Fibroblast of mammary gland (primary cell): ENCODE results near the gene SH3BP4.

Experiments
- DNase-seq: peaks from one replicate; pipeline ENCODE4 v3.0.0-alpha.2; 2010; ENCODE audit warnings: low read depth
- H3K4me3 ChIP-seq: 2 replicates; pipeline ENCODE4 v1.5.1; 2011; ENCODE audit warnings: low read depth, mild to moderate bottlenecking, low read length, moderate library complexity; ENCODE audit not compliant: control insufficient read depth
- TF ChIP-seq, protein P1 (sequence below): conservative IDR thresholded peaks from 2 replicates; pipeline ENCODE4 v1.5.1; 2011; ENCODE audit warnings: low read depth, low read length, inconsistent platforms; ENCODE audit not compliant: control insufficient read depth, insufficient read depth

The SH3BP4 gene

DNA sequence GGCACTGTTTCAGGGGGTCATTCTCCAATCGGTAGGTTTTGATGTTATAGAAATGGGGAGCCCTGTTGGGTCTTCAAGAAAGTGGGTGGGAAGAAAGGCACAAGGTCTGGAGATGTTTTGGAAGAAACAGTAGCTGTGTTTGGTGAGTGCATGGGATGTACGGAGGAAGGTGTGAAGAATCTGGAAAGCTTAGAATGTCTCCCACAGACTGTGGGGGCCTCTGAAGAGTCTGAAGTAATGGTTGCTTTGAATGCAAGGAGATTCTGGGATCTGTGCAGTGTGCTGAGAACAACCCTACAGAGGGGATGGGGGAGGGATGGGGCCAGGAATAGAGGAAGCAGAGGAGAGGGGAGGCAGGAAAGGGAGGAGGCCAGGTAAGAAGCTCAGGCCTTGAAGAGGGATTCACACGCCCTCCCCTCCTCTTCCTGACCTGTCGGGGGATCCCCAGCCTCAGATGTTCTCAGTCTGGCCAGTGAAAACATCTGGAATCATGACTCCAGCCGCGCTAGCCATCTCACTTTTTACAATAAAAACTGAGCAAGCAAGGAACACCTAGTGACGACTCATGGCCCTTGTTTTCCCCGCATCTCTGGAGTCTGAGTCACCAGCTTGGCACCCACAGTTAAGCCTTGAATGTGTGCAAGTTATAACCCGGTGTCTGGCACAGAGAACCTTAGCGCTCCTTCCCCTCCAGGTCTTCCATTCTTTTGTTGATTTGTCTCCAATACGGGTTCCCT lies 74.2 kb downstream of the SH3BP4 start:
- DNase-seq: peak; percentile 94
- no peak overlapping the region for H3K4me3 ChIP-seq
- TF ChIP-seq, protein P1, sequence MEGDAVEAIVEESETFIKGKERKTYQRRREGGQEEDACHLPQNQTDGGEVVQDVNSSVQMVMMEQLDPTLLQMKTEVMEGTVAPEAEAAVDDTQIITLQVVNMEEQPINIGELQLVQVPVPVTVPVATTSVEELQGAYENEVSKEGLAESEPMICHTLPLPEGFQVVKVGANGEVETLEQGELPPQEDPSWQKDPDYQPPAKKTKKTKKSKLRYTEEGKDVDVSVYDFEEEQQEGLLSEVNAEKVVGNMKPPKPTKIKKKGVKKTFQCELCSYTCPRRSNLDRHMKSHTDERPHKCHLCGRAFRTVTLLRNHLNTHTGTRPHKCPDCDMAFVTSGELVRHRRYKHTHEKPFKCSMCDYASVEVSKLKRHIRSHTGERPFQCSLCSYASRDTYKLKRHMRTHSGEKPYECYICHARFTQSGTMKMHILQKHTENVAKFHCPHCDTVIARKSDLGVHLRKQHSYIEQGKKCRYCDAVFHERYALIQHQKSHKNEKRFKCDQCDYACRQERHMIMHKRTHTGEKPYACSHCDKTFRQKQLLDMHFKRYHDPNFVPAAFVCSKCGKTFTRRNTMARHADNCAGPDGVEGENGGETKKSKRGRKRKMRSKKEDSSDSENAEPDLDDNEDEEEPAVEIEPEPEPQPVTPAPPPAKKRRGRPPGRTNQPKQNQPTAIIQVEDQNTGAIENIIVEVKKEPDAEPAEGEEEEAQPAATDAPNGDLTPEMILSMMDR: no peak

DNA sequence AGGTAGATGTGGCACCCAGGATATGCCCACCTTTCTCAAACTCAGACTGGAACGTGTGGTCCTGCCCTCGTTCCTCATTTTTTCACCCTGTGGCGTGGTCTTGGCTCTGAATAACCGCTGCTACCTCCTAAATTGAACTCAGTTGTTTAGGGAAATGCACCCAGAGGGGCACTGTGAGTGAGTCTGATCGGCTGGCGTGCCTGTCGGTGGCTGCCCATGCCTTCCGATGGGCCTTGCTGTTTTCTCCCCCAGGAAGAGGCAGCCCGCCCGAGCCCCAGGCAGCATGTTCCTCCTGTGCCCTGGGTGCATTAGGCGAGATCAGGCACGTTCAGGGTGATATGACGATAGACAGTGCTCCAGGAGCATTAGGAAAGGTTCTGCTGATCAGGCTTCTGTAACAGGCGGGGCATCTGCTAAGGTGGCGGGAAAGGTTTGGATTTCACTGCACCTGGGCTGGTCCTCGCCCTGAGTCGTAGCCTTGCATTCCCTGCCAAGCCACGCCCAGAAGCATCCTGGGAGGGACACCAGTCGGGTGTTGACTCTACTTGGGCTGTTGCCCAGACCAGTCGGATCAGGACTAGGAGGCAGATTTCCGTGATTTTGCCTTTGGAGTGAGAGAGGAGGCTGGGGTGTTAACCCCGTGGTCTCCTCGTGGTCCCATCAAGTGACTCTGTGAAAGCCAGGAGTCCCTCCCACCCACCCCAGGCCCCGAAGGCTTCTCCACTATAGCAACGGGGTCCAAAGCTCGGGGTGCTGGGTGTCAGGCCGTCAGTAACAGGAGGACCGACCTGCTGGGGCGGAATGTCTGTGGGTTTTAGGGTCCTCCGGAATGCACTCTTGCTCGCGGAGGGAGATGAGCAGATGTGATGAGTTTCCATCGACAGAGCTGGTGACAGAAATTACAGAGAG lies 75.1 kb downstream of the SH3BP4 start:
- peak; percentile 72 for DNase-seq
- H3K4me3 ChIP-seq: peak overlapping the region; percentile 44
- TF ChIP-seq, protein P1: no peak

DNA sequence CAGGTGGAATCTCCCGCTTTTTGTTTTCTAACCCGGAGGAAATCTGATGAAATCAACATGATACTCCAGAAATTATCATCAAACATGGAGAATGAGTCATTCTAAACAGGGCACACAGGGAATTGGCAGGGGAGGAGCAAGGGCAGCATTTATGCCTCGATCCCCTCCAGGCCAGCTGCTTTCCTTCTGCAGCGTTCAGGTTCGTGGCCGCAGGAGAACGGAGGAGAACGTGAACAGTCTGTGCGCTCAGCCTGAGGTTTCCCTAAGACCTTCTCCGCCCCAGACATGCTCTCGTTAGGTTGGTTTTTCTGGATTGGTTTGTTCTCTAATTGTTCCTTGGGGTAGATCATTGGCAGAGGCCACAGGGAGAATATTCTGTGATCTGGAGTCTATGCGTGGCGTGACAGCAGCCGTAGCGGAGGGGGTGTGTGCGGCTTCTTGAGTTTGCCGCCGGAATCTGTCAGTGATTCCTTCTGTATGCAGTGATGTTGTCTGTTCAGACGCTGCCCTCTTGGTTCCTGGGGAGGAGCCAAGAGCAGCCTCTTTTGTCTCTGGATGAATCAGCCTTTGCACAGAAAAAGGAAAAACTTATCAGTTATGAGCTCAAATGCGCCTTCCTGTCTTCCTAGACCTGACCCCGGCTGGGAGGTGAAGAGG lies 75.9 kb downstream of the SH3BP4 start:
- TF ChIP-seq, protein P1: no peak
- peak overlapping the region; percentile 44 for H3K4me3 ChIP-seq
- peak; percentile 83 for DNase-seq

DNA sequence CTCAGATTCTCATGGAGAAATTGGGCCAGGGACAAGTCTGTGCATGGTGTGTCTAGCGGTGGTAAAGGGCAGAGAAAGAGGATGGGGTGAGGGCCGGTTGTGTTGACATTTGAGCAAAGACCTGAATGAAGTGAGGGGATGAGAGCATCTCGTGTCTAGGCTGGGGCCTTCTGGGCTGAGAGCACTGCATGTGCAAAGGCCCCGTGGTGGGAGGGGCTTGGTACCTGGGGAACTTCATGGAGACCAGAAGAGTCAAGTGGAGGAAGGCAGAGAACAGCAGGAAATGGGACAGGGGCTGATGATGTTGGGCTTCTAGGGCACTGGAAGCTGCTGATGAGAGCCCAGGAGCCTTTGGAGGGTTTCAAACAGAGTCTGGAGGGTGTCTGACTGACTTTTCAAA lies 76.8 kb downstream of the SH3BP4 start:
- TF ChIP-seq, protein P1: no peak
- DNase-seq: no peak
- H3K4me3 ChIP-seq: no peak overlapping the region

DNA sequence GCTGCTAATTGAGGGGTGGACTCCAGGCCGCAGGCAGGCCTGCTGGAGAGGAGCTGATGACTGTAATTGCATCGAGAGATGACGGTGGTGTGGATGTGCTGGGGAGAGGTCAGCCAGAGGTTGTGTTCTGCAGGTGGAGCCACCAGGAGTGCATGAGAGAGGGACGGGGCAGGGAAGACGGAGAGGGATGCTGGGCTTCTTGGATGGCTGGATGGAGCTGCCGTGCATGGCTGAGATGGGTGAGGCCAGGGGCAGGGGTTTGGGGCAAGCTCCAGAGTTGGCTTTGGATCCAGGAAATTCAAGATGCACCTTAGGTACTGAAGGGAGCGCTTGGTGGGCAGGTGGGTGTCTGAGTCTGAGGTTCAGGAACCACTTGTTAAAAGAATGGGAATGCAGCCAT lies 77.2 kb downstream of the SH3BP4 start:
- H3K4me3 ChIP-seq: no peak overlapping the region
- TF ChIP-seq, protein P1: no peak
- no peak for DNase-seq

DNA sequence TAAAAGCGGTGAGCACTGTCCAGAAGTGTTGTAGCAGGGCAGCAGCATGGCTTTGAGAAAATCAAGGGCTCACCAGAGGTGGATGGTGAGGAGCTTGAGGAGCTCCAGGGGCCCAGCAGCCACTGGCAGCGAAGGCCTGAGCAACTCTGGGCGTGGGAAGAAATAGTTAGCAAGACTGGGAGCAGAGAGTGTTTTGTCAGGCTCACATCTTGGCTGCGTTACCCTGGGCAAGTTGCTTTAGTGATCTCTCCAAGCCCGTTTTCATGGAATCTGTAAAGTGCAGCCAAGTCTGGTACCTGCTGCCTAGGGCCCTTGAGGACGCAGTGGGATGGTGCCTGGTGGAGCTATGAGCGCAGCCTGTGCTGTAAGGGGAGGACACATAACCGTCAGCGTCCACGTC lies 78.3 kb downstream of the SH3BP4 start:
- TF ChIP-seq, protein P1: no peak
- no peak overlapping the region for H3K4me3 ChIP-seq
- no peak for DNase-seq
